K562 (cell line): ENCODE measurements around the gene CD4. TPM values are rescaled to one million over a fixed set of nuclear protein-coding genes. Genes with fewer than 3 reads are reported as not detected.

ENCODE experiments used
- ATAC-seq: fragments of 200-7000 bp; cut with Tn5 transposase; 3 replicates; pipeline ENCODE4 v1.9.1; 2020; ENCODE audit warnings: moderate library complexity
- BruUV-seq: library from RNA; stranded (reverse); fragments of 400-500 nt; replicated peaks from 2 replicates; lab custom pipeline; 2021; lab: Mats Ljungman, UMichigan
- CTCF ChIA-PET: fragments of 300-600 bp; formaldehyde crosslinking; extraction: SDS; loops from one replicate; lab custom pipeline; 2021; ENCODE audit warnings: low intra/inter-chr PET ratio; lab: Yijun Ruan, JAX
- POLR2A ChIA-PET: fragments of 300-600, 350-650 bp; sonication (Branson Sonifier 250); formaldehyde crosslinking; extraction: SDS; loops from one replicate; lab custom pipeline; 2021; ENCODE audit warnings: antibody characterized with exemption, inconsistent platforms; lab: Yijun Ruan, JAX
- DNase-seq, 4 experiments: peaks; one replicate each; pipeline versions ENCODE4 v3.0.0 to v3.0.0-alpha.2; 2011 to 2018; ENCODE audit warnings: low spot score in 3 of 4, mixed read lengths in 3 of 4; ENCODE audit errors: extremely low read depth in 1 of 4
- FAIRE-seq: peaks from 2 replicates; lab custom pipeline; 2011; peaks lifted over from hg19 to GRCh38; lab: Jason Lieb, UNC
- H2AFZ ChIP-seq: 2 replicates; pipeline ENCODE4 v1.6.0; 2011; ENCODE audit warnings: low read depth, low read length, control low read depth, inconsistent platforms
- H3K27ac ChIP-seq: fragments of 200-600 bp; 3 replicates; pipeline ENCODE4 v1.8.0; 2011; ENCODE audit warnings: low read depth, mild to moderate bottlenecking, control low read depth, inconsistent platforms, low read length, moderate library complexity, mixed read lengths; ENCODE audit errors: extremely low read depth
- H3K27me3 ChIP-seq, 2 experiments: fragments of 300-600 bp in 1 of 2; 2 replicates in 1 of 2; 3 replicates in 1 of 2; pipeline versions ENCODE4 v1.6.0 to v1.8.0; 2011; ENCODE audit warnings: inconsistent platforms in 2 of 2, low read length in 2 of 2, mild to moderate bottlenecking in 1 of 2, mixed read lengths in 1 of 2, moderate library complexity in 1 of 2; ENCODE audit not compliant: control insufficient read depth in 2 of 2, insufficient read depth in 2 of 2
- H3K36me3 ChIP-seq: fragments of 300-600 bp; 3 replicates; pipeline ENCODE4 v1.8.0; 2011; ENCODE audit warnings: mild to moderate bottlenecking, low read length, inconsistent platforms; ENCODE audit not compliant: control insufficient read depth, insufficient read depth
- H3K4me1 ChIP-seq, 2 experiments: fragments of 200-600 bp in 1 of 2; replicated peaks in 1 of 2; 2 replicates in 1 of 2; 3 replicates in 1 of 2; pipeline versions ENCODE4 v1.5.1 to v1.8.0; 2011; ENCODE audit warnings: inconsistent platforms in 2 of 2, low read length in 2 of 2, mild to moderate bottlenecking in 1 of 2, mixed read lengths in 1 of 2, moderate library complexity in 1 of 2; ENCODE audit not compliant: control insufficient read depth in 2 of 2, insufficient read depth in 2 of 2
- H3K4me2 ChIP-seq: 2 replicates; pipeline ENCODE4 v1.6.1; 2011; ENCODE audit warnings: low read length, control low read depth, inconsistent platforms, mixed read lengths; ENCODE audit not compliant: insufficient read depth
- H3K4me3 ChIP-seq: fragments of 200-600 bp; sonication (generic), shearing (Covaris generic); 2 replicates; pipeline ENCODE4 v1.5.1; 2016; ENCODE audit warnings: control low read depth, inconsistent platforms
- H3K79me2 ChIP-seq: fragments of 200-600 bp; 3 replicates; pipeline ENCODE4 v1.8.0; 2011; ENCODE audit warnings: low read length, inconsistent platforms; ENCODE audit not compliant: control insufficient read depth, insufficient read depth
- H3K9ac ChIP-seq, 2 experiments: 2 replicates each; pipeline versions ENCODE4 v1.6.0 to v1.6.1; 2011; ENCODE audit warnings: low read depth in 2 of 2, low read length in 2 of 2, control low read depth in 1 of 2, inconsistent platforms in 1 of 2, mild to moderate bottlenecking in 1 of 2, mixed read lengths in 1 of 2; ENCODE audit not compliant: insufficient read depth in 1 of 2
- H3K9me1 ChIP-seq: one replicate; pipeline ENCODE4 v1.6.0; 2011; ENCODE audit warnings: inconsistent platforms, mild to moderate bottlenecking, low read length, moderate library complexity; ENCODE audit not compliant: control insufficient read depth, insufficient read depth
- H3K9me3 ChIP-seq: replicated peaks from 2 replicates; pipeline ENCODE4 v1.5.1; 2011; ENCODE audit warnings: low read depth, low read length, inconsistent platforms; ENCODE audit not compliant: control insufficient read depth, insufficient read depth
- H4K20me1 ChIP-seq: replicated peaks from 2 replicates; pipeline ENCODE4 v1.6.1; 2011; ENCODE audit warnings: low read length, inconsistent platforms, mixed read lengths; ENCODE audit not compliant: control insufficient read depth, insufficient read depth
- ETS2 ChIP-seq: IDR thresholded peaks from 2 replicates; pipeline ENCODE4 v1.6.1; 2016; ENCODE audit warnings: borderline replicate concordance, missing genetic modification characterization, mild to moderate bottlenecking, moderate library complexity, missing compliant biosample characterization; ENCODE audit not compliant: poor library complexity, severe bottlenecking
- HSF4 ChIP-seq: fragments of 250-450 bp; sonication (Bioruptor Pico); IDR thresholded peaks from 2 replicates; pipeline ENCODE4 v2.1.2; 2022; ENCODE audit warnings: mild to moderate bottlenecking, moderate library complexity, borderline replicate concordance
- WGBS: fragments of 100-300 bp; shearing (Covaris generic); methylation state at CpG from one replicate; pipeline ENCODE4 v1.1.6; 2016; ENCODE audit warnings: low coverage, mixed read lengths; ENCODE audit not compliant: insufficient coverage; ENCODE audit errors: missing lambda C conversion rate; 5-methylcytosine and 5-hydroxymethylcytosine counted together
- in situ Hi-C: fragments of 300-500 bp; cut with MboI; formaldehyde crosslinking; loops from 4 replicates; pipeline ENCODE4 v1.15.0; 2018; ENCODE audit warnings: inconsistent platforms, mixed read lengths
- intact Hi-C: fragments of 100-400 bp; cut with micrococcal nuclease; formaldehyde crosslinking; loops from 2 replicates; pipeline ENCODE4 v1.14.2; 2022
- polyA plus RNA-seq, 8 experiments: library from polyadenylated mRNA; depleted of rRNA in 4 of 8; stranded (reverse) in 5 of 8; unstranded in 3 of 8; fragments of >200 nt; fragmentation: Nextera tagmentation in 2 of 8; fragmentation: Illumina TruSeq in 1 of 8; extraction: Ambion mirVana in 2 of 8; extraction: Trizol in 1 of 8; gene quantifications; 2 replicates each; pipeline versions ENCODE4 v1.2.1 to v1.2.3, GENCODE V29; 2011 to 2014; ENCODE audit warnings: inconsistent platforms in 1 of 8, missing spikeins in 1 of 8
- total RNA-seq, 7 experiments: library from RNA; depleted of rRNA in 6 of 7; stranded (reverse); fragments of >200 nt in 6 of 7; fragmentation: Illumina TruSeq in 2 of 7; extraction: Trizol in 2 of 7; gene quantifications; 2 replicates each; pipeline versions ENCODE4 v1.2.1 to v1.2.3, GENCODE V29; 2011 to 2021; ENCODE audit warnings: low replicate concordance in 1 of 7
- TF ChIP-seq, protein P1 (sequence below), 2 experiments: IDR thresholded peaks in 1 of 2; conservative IDR thresholded peaks in 1 of 2; 2 replicates each; pipeline ENCODE4 v1.6.1; 2016; ENCODE audit warnings: low read depth in 2 of 2, mild to moderate bottlenecking in 1 of 2, missing compliant biosample characterization in 1 of 2, missing genetic modification characterization in 1 of 2, moderate library complexity in 1 of 2

CD4 gene
- total and polyA plus RNA-seq, 9 of the 15 experiments (the other 6 are each of a cell fraction or from before 2014, with no cell fraction given), result 0.06 to 0.27 (median 0.09) TPM; not detected in 5

DNA sequence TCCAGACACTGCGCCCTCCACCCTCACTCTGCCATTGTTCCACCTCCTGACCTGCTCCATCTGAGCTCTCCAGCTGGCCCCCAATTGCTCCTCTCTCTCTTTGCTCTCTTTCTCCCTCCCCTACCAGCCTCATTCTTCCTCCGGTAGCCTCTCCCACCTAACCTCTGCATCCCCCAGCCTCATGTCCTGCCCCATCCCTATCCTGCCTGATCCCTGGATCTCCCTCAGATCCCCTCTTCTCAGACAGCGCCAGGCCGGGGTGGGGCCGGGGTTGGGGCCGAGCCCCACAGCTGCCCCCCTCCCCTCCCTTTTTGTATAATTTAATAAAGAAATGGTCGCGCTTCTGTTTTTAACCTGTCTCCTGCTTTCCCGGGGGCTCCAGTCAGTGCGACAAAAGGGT lies 18.7 kb upstream of the CD4 start:
- Histone ChIP-seq H3K4me2 (no peak overlapping the region), H3K4me1 (peaks cover 10 to 40% of the 10 kb centered on the region in 2 experiments; a peak in 4 of 5 replicates)
- no TSS peak for BruUV-seq
- TF ChIP-seq, protein P1, sequence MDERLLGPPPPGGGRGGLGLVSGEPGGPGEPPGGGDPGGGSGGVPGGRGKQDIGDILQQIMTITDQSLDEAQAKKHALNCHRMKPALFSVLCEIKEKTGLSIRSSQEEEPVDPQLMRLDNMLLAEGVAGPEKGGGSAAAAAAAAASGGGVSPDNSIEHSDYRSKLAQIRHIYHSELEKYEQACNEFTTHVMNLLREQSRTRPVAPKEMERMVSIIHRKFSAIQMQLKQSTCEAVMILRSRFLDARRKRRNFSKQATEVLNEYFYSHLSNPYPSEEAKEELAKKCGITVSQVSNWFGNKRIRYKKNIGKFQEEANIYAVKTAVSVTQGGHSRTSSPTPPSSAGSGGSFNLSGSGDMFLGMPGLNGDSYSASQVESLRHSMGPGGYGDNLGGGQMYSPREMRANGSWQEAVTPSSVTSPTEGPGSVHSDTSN (CRISPR knock-in tag; IDR thresholded peaks at IDR 0.05; ENCODE audit: low read depth), result no peak
- TF ChIP-seq, protein P1 (tag; conservative IDR thresholded peaks at IDR 0.05; ENCODE audit: low read depth), result no peak
- TF ChIP-seq HSF4 (CRISPR knock-in tag), result no peak
- TF ChIP-seq ETS2, result no peak
- TF ChIP-seq, all 486 proteins: peak for 0
- Histone ChIP-seq H3K27ac (no peak overlapping the region), H4K20me1 (no peaks in the 10 kb centered on the region), H3K9me1 (no peaks in the 10 kb centered on the region), H3K79me2 (peaks cover 27% of the 10 kb centered on the region), H3K36me3 (peaks cover 32% of the 10 kb centered on the region; the same call in 2 of the 3 replicates), H3K4me3 (no peak overlapping the region), H3K27me3 (no peaks in the 10 kb centered on the region; a peak in 1 of 5 replicates), H2AFZ (no peak overlapping the region), H3K9ac (no peak overlapping the region), H3K9me3 (no peaks in the 10 kb centered on the region)
- 95% methylated on average over 3 of the region's 10 CpGs for WGBS
- in situ Hi-C loops (no loop called here), intact Hi-C loops (no loop called here)
- ChIA-PET POLR2A (interaction anchor here (0.6 to 0.9 kb wide), 3 partner anchors 11 to 78 kb away, joined by 3 to 4 read pairs (median 3); partner anchors contain the start of gene MLF2), CTCF (interaction anchor here (0.7 kb wide), 1 partner anchor 19 kb away, joined by 3 read pairs; no protein-coding TSS in a partner anchor)
- ATAC-seq (no peak), FAIRE-seq (no peak), DNase-seq (no peak)
